GM12878 (cell line): ENCODE results near the gene EPB41L1. TPM values are rescaled to one million over a fixed set of nuclear protein-coding genes. Genes with fewer than 3 reads are reported as not detected.

Experiments
- ATAC-seq: fragments of 200-7000 bp; cut with Tn5 transposase; 3 replicates; pipeline ENCODE4 v1.9.1; 2020; ENCODE audit warnings: mild to moderate bottlenecking, moderate library complexity
- BruUV-seq: library from RNA; stranded (reverse); fragments of 400-500 nt; replicated peaks from 2 replicates; lab custom pipeline; 2021; lab: Mats Ljungman, UMichigan
- CTCF ChIA-PET: fragments of 300-600 bp; sonication (Branson Sonifier 250); formaldehyde crosslinking; extraction: SDS; loops from one replicate; lab custom pipeline; 2021; ENCODE audit warnings: inconsistent platforms; lab: Yijun Ruan, JAX
- POLR2A ChIA-PET: fragments of 350-600 bp; formaldehyde crosslinking; extraction: SDS; loops from one replicate; lab custom pipeline; 2021; ENCODE audit warnings: inconsistent platforms; lab: Charles Lee
- RAD21 ChIA-PET: fragments of 300-600 bp; sonication (Branson Sonifier 250); formaldehyde crosslinking; loops from one replicate; lab custom pipeline; 2023; ENCODE audit warnings: antibody characterized with exemption; ENCODE audit not compliant: unreplicated experiment; lab: Charles Lee
- SMC1A ChIA-PET: fragments of 300-600 bp; sonication (Branson Sonifier 250); formaldehyde crosslinking; loops from one replicate; lab custom pipeline; 2023; ENCODE audit not compliant: unreplicated experiment, uncharacterized antibody; lab: Charles Lee
- DNase-seq: peaks from one replicate; pipeline ENCODE4 v3.0.0-alpha.2; 2011; ENCODE audit warnings: low read depth, low spot score
- FAIRE-seq: peaks from 3 replicates; lab custom pipeline; 2011; peaks lifted over from hg19 to GRCh38; lab: Jason Lieb, UNC
- H2AFZ ChIP-seq: 2 replicates; pipeline ENCODE4 v1.6.0; 2011; ENCODE audit warnings: low read depth, low read length, control low read depth; ENCODE audit not compliant: control insufficient read depth
- H3K27ac ChIP-seq: 2 replicates; pipeline ENCODE4 v1.5.1; 2011; ENCODE audit warnings: control low read depth; ENCODE audit not compliant: control insufficient read depth, insufficient read depth
- H3K27me3 ChIP-seq, 2 experiments: replicated peaks in 1 of 2; 2 replicates each; pipeline versions ENCODE4 v1.6.0 to v1.6.1; 2011; ENCODE audit warnings: low read length in 1 of 2; ENCODE audit not compliant: control insufficient read depth in 2 of 2, insufficient read depth in 2 of 2
- H3K36me3 ChIP-seq, 2 experiments: 2 replicates each; pipeline ENCODE4 v1.5.1; 2011; ENCODE audit warnings: low read length in 1 of 2; ENCODE audit not compliant: control insufficient read depth in 2 of 2, insufficient read depth in 2 of 2
- H3K4me1 ChIP-seq: 2 replicates; pipeline ENCODE4 v1.6.1; 2011; ENCODE audit warnings: mild to moderate bottlenecking, low read length, moderate library complexity, mixed read lengths; ENCODE audit not compliant: control insufficient read depth, insufficient read depth
- H3K4me2 ChIP-seq: 2 replicates; pipeline ENCODE4 v1.6.0; 2011; ENCODE audit warnings: control low read depth; ENCODE audit not compliant: control insufficient read depth, insufficient read depth
- H3K4me3 ChIP-seq: fragments of 200-600 bp; sonication (generic); 2 replicates; pipeline ENCODE4 v1.5.1; 2016
- H3K79me2 ChIP-seq: 2 replicates; pipeline ENCODE4 v1.6.0; 2011; ENCODE audit warnings: low read length; ENCODE audit not compliant: control insufficient read depth, insufficient read depth
- H3K9ac ChIP-seq: 2 replicates; pipeline ENCODE4 v1.8.0; 2011; ENCODE audit warnings: low read length, control low read depth, mixed read lengths; ENCODE audit not compliant: control insufficient read depth, insufficient read depth
- H3K9me3 ChIP-seq: replicated peaks from 3 replicates; pipeline ENCODE4 v1.5.1; 2011; ENCODE audit warnings: mild to moderate bottlenecking, low read length; ENCODE audit not compliant: control insufficient read depth, insufficient read depth
- H4K20me1 ChIP-seq: 2 replicates; pipeline ENCODE4 v1.6.0; 2011; ENCODE audit not compliant: control insufficient read depth, insufficient read depth
- BRCA1 ChIP-seq: IDR thresholded peaks from 2 replicates; pipeline ENCODE4 v1.6.1; 2011; ENCODE audit warnings: low read depth, low read length, improper control_type of control experiment
- CREM ChIP-seq: IDR thresholded peaks from 2 replicates; pipeline ENCODE4 v1.6.1; 2014; ENCODE audit warnings: antibody characterized with exemption, low read depth
- E2F8 ChIP-seq: fragments of 450-650 bp; IDR thresholded peaks from 2 replicates; pipeline ENCODE4 v1.6.1; 2018; ENCODE audit warnings: mild to moderate bottlenecking, low read depth, moderate library complexity; ENCODE audit not compliant: partially characterized antibody
- HCFC1 ChIP-seq: fragments of 150-350 bp; IDR thresholded peaks from 2 replicates; pipeline ENCODE4 v1.6.1; 2014; ENCODE audit warnings: low read length
- HSF1 ChIP-seq: fragments of 150-350 bp; IDR thresholded peaks from 2 replicates; pipeline ENCODE4 v1.6.1; 2014; ENCODE audit warnings: mild to moderate bottlenecking, low read depth, low read length
- IRF4 ChIP-seq: IDR thresholded peaks from 2 replicates; pipeline ENCODE4 v1.6.1; 2011; ENCODE audit warnings: low read depth, low read length
- KDM1A ChIP-seq: fragments of 200-600 bp; sonication (generic); IDR thresholded peaks from 2 replicates; pipeline ENCODE4 v1.6.1; 2016; ENCODE audit warnings: borderline replicate concordance
- LARP7 ChIP-seq: fragments of 450-650 bp; IDR thresholded peaks from 2 replicates; pipeline ENCODE4 v1.6.1; 2017; ENCODE audit warnings: mild to moderate bottlenecking
- NFIC ChIP-seq: IDR thresholded peaks from 2 replicates; pipeline ENCODE4 v1.6.1; 2012; ENCODE audit warnings: low read depth, mild to moderate bottlenecking, inconsistent platforms, low read length, moderate library complexity
- NR2F1 ChIP-seq: fragments of 450-650 bp; conservative IDR thresholded peaks from 2 replicates; pipeline ENCODE4 v1.6.1; 2017; ENCODE audit warnings: mild to moderate bottlenecking
- RAD21 ChIP-seq: IDR thresholded peaks from 2 replicates; pipeline ENCODE4 v1.6.1; 2011; ENCODE audit warnings: mild to moderate bottlenecking, low read depth, low read length, moderate library complexity; ENCODE audit not compliant: insufficient read depth
- RAD51 ChIP-seq: fragments of 450-650 bp; IDR thresholded peaks from 2 replicates; pipeline ENCODE4 v1.6.1; 2016; ENCODE audit warnings: moderate library complexity, mild to moderate bottlenecking, inconsistent platforms
- RBBP5 ChIP-seq: fragments of 200-600 bp; sonication (generic); conservative IDR thresholded peaks from 2 replicates; pipeline ENCODE4 v1.6.1; 2016
- RUNX3 ChIP-seq: IDR thresholded peaks from 2 replicates; pipeline ENCODE4 v1.6.1; 2012; ENCODE audit warnings: low read length, inconsistent platforms
- TARDBP ChIP-seq: IDR thresholded peaks from 2 replicates; pipeline ENCODE4 v1.6.1; 2016; ENCODE audit warnings: borderline replicate concordance
- TCF3 ChIP-seq: IDR thresholded peaks from 2 replicates; pipeline ENCODE4 v1.6.1; 2012; ENCODE audit warnings: low read depth, mild to moderate bottlenecking, low read length, borderline replicate concordance; ENCODE audit not compliant: insufficient read depth
- ZNF207 ChIP-seq: fragments of 450-650 bp; IDR thresholded peaks from 2 replicates; pipeline ENCODE4 v1.6.1; 2014; ENCODE audit warnings: antibody characterized with exemption, mild to moderate bottlenecking, borderline replicate concordance
- WGBS: methylation state at CpG from one replicate; pipeline ENCODE4 v1.1.6; 2016; ENCODE audit warnings: low lambda C conversion rate; ENCODE audit not compliant: insufficient replicate concordance, insufficient coverage; ENCODE audit errors: missing lambda C conversion rate; 5-methylcytosine and 5-hydroxymethylcytosine counted together
- in situ Hi-C: fragments of 300-500 bp; cut with MboI; formaldehyde crosslinking; loops from 9 replicates; pipeline ENCODE4 v1.14.3; 2018; ENCODE audit warnings: mixed read lengths
- intact Hi-C: fragments of 100-400 bp; cut with micrococcal nuclease; formaldehyde crosslinking; loops from one replicate; pipeline ENCODE4 v1.14.2; 2022; ENCODE audit not compliant: unreplicated experiment
- polyA plus RNA-seq, 11 experiments: library from polyadenylated mRNA; depleted of rRNA in 4 of 11; unstranded in 6 of 11; stranded (reverse) in 5 of 11; fragments of >200 nt; fragmentation: Nextera tagmentation in 4 of 11; fragmentation: Illumina TruSeq in 1 of 11; extraction: Ambion mirVana in 4 of 11; extraction: Trizol in 1 of 11; gene quantifications; 1 replicate in 1 of 11; 2 replicates in 10 of 11; pipeline versions ENCODE4 v1.2.1 to v1.2.3, GENCODE V29; 2011 to 2016; ENCODE audit warnings: inconsistent platforms in 2 of 11, missing spikeins in 2 of 11, low read depth in 1 of 11
- total RNA-seq, 4 experiments: library from RNA; depleted of rRNA in 3 of 4; stranded (reverse); fragments of >200 nt in 3 of 4; fragmentation: Illumina TruSeq in 1 of 4; extraction: Trizol in 1 of 4; gene quantifications; 2 replicates each; pipeline versions ENCODE4 v1.2.1 to v1.2.3, GENCODE V29; 2013 to 2021
- TF ChIP-seq, protein P1 (sequence below): fragments of 450-650 bp; IDR thresholded peaks from 2 replicates; pipeline ENCODE4 v1.6.1; 2017; ENCODE audit warnings: mild to moderate bottlenecking, moderate library complexity

Gene EPB41L1
- total and polyA plus RNA-seq, 10 of the 15 experiments (the other 5 are each of a cell fraction or from before 2014, with no cell fraction given), result 0.08 to 3.2 (median 0.31) TPM

GRCh38 chr20:36119537-36119936 lies 35.0 kb upstream of the EPB41L1 start:
- TF ChIP-seq TARDBP, result no peak
- no peak for TF ChIP-seq NR2F1
- TF ChIP-seq LARP7, result no peak
- no peak for TF ChIP-seq CREM
- no peak for TF ChIP-seq RUNX3
- no peak for TF ChIP-seq ZNF207
- no peak for TF ChIP-seq IRF4
- no peak for TF ChIP-seq HSF1
- TF ChIP-seq, protein P1, sequence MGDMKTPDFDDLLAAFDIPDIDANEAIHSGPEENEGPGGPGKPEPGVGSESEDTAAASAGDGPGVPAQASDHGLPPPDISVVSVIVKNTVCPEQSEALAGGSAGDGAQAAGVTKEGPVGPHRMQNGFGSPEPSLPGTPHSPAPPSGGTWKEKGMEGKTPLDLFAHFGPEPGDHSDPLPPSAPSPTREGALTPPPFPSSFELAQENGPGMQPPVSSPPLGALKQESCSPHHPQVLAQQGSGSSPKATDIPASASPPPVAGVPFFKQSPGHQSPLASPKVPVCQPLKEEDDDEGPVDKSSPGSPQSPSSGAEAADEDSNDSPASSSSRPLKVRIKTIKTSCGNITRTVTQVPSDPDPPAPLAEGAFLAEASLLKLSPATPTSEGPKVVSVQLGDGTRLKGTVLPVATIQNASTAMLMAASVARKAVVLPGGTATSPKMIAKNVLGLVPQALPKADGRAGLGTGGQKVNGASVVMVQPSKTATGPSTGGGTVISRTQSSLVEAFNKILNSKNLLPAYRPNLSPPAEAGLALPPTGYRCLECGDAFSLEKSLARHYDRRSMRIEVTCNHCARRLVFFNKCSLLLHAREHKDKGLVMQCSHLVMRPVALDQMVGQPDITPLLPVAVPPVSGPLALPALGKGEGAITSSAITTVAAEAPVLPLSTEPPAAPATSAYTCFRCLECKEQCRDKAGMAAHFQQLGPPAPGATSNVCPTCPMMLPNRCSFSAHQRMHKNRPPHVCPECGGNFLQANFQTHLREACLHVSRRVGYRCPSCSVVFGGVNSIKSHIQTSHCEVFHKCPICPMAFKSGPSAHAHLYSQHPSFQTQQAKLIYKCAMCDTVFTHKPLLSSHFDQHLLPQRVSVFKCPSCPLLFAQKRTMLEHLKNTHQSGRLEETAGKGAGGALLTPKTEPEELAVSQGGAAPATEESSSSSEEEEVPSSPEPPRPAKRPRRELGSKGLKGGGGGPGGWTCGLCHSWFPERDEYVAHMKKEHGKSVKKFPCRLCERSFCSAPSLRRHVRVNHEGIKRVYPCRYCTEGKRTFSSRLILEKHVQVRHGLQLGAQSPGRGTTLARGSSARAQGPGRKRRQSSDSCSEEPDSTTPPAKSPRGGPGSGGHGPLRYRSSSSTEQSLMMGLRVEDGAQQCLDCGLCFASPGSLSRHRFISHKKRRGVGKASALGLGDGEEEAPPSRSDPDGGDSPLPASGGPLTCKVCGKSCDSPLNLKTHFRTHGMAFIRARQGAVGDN, result no peak
- TF ChIP-seq KDM1A, result no peak
- TF ChIP-seq E2F8, result no peak
- no peak for TF ChIP-seq HCFC1
- no peak for TF ChIP-seq RAD51
- TF ChIP-seq NFIC, result no peak
- TF ChIP-seq TCF3, result no peak
- TF ChIP-seq BRCA1, result no peak
- no peak for TF ChIP-seq RAD21
- TF ChIP-seq RBBP5, result no peak
- ChIA-PET SMC1A (no interaction called here), POLR2A (no interaction called here), RAD21 (no interaction called here), CTCF (interaction anchor here (1.4 to 1.5 kb wide), 2 partner anchors 127 kb away, joined by 4 to 6 read pairs; no protein-coding TSS in a partner anchor)
- ATAC-seq, result no peak
- Histone ChIP-seq H3K4me1 (peaks cover 3% of the 10 kb centered on the region; the same call in 1 of the 2 replicates), H3K4me3 (no peak overlapping the region), H3K9me3 (no peaks in the 10 kb centered on the region), H3K36me3 (no peaks in the 10 kb centered on the region), H3K4me2 (no peak overlapping the region), H3K79me2 (no peaks in the 10 kb centered on the region), H3K9ac (no peak overlapping the region), H2AFZ (no peak overlapping the region), H3K27me3 (no peaks in the 10 kb centered on the region; a peak in 2 of 4 replicates), H3K27ac (no peak overlapping the region), H4K20me1 (no peaks in the 10 kb centered on the region)
- in situ Hi-C loops (no loop called here), intact Hi-C loops (no loop called here)
- 46% methylated on average over 5 of the region's 6 CpGs for WGBS
- DNase-seq, result no peak
- BruUV-seq, result no TSS peak
- no peak for FAIRE-seq
